Endothelial cell of umbilical vein (primary cell): ENCODE measurements around the gene CAMK2N1. TPM values are rescaled to one million over a fixed set of nuclear protein-coding genes. Genes with fewer than 3 reads are reported as not detected.

Experiments used
- BruUV-seq: library from RNA; stranded (reverse); fragments of 400-500 nt; replicated peaks from 2 replicates; lab custom pipeline; 2021; lab: Mats Ljungman, UMichigan
- CTCF ChIA-PET: fragments of 300-600, 350-600 bp; sonication (Branson Sonifier 250); formaldehyde crosslinking; loops from one replicate; lab custom pipeline; 2021; ENCODE audit warnings: antibody characterized with exemption, inconsistent platforms; lab: Charles Lee
- POLR2A ChIA-PET: fragments of 300-600, 350-600 bp; sonication (Branson Sonifier 250); formaldehyde crosslinking; loops from one replicate; lab custom pipeline; 2021; ENCODE audit warnings: antibody characterized with exemption, inconsistent platforms; lab: Charles Lee
- DNase-seq: peaks from one replicate; pipeline ENCODE4 v3.0.0-alpha.2; 2011; ENCODE audit warnings: low read depth, low spot score
- FAIRE-seq: peaks from 2 replicates; lab custom pipeline; 2011; peaks lifted over from hg19 to GRCh38; lab: Jason Lieb, UNC
- H2AFZ ChIP-seq: 2 replicates; pipeline ENCODE4 v1.6.0; 2012; ENCODE audit warnings: low read depth, low read length, control low read depth, inconsistent platforms
- H3K27ac ChIP-seq: 2 replicates; pipeline ENCODE4 v1.5.1; 2011; ENCODE audit warnings: low read depth, mild to moderate bottlenecking, control low read depth, low read length, moderate library complexity; ENCODE audit not compliant: insufficient read depth
- H3K27me3 ChIP-seq, 2 experiments: 2 replicates each; pipeline versions ENCODE4 v1.6.0 to v1.6.1; 2011; ENCODE audit warnings: low read length in 2 of 2, mixed read lengths in 1 of 2; ENCODE audit not compliant: control insufficient read depth in 2 of 2, insufficient read depth in 2 of 2
- H3K36me3 ChIP-seq, 2 experiments: 2 replicates in 1 of 2; 3 replicates in 1 of 2; pipeline ENCODE4 v1.5.1; 2011; ENCODE audit warnings: low read length in 2 of 2, mild to moderate bottlenecking in 1 of 2, moderate library complexity in 1 of 2; ENCODE audit not compliant: control insufficient read depth in 2 of 2, insufficient read depth in 2 of 2; ENCODE audit errors: extremely low read depth in 1 of 2
- H3K4me1 ChIP-seq: 3 replicates; pipeline ENCODE4 v1.5.1; 2011; ENCODE audit warnings: mild to moderate bottlenecking, low read length; ENCODE audit not compliant: control insufficient read depth, insufficient read depth; ENCODE audit errors: extremely low read depth
- H3K4me2 ChIP-seq: 2 replicates; pipeline ENCODE4 v1.6.1; 2011; ENCODE audit warnings: low read length, control low read depth, mixed read lengths; ENCODE audit not compliant: insufficient read depth
- H3K4me3 ChIP-seq, 3 experiments: fragments of 200-600 bp in 1 of 3; sonication (generic), shearing (Covaris generic) in 1 of 3; replicated peaks in 1 of 3; 2 replicates each; pipeline ENCODE4 v1.5.1; 2011 to 2016; ENCODE audit warnings: control low read depth in 3 of 3, low read length in 3 of 3, mild to moderate bottlenecking in 2 of 3, inconsistent platforms in 1 of 3, low read depth in 1 of 3, moderate library complexity in 1 of 3; ENCODE audit not compliant: insufficient read depth in 1 of 3
- H3K79me2 ChIP-seq: 2 replicates; pipeline ENCODE4 v1.6.0; 2012; ENCODE audit warnings: low read length, inconsistent platforms; ENCODE audit not compliant: control insufficient read depth, insufficient read depth
- H3K9ac ChIP-seq: replicated peaks from 2 replicates; pipeline ENCODE3; 2011; ENCODE audit warnings: low read length, control low read depth; ENCODE audit not compliant: insufficient read depth; ENCODE audit errors: extremely low read depth
- H3K9me1 ChIP-seq: replicated peaks from 3 replicates; pipeline ENCODE4 v1.6.0; 2011; ENCODE audit warnings: mild to moderate bottlenecking, low read length; ENCODE audit not compliant: control insufficient read depth, insufficient read depth; ENCODE audit errors: extremely low read depth
- H3K9me3 ChIP-seq: replicated peaks from 2 replicates; pipeline ENCODE4 v1.5.1; 2012; ENCODE audit warnings: low read length, inconsistent platforms; ENCODE audit not compliant: control insufficient read depth, insufficient read depth
- H4K20me1 ChIP-seq: replicated peaks from 2 replicates; pipeline ENCODE3; 2011; ENCODE audit warnings: mild to moderate bottlenecking, low read length; ENCODE audit not compliant: control insufficient read depth, insufficient read depth; ENCODE audit errors: extremely low read depth
- CTCF ChIP-seq, 2 donors: IDR thresholded peaks; 1 replicate in 1 of 2; 2 replicates in 1 of 2; pipeline ENCODE4 v1.5.1; 2011; ENCODE audit warnings: low read length in 2 of 2, mild to moderate bottlenecking in 2 of 2, moderate library complexity in 2 of 2, control low read depth in 1 of 2, inconsistent platforms in 1 of 2, low read depth in 1 of 2; ENCODE audit not compliant: insufficient read depth in 1 of 2; ENCODE audit errors: extremely low read depth in 1 of 2
- EZH2 ChIP-seq: IDR thresholded peaks from 2 replicates; pipeline ENCODE4 v1.6.1; 2012; ENCODE audit warnings: borderline replicate concordance, low read depth, mild to moderate bottlenecking, moderate library complexity, low read length, inconsistent platforms; ENCODE audit not compliant: severe bottlenecking
- FOS ChIP-seq: IDR thresholded peaks from 2 replicates; pipeline ENCODE4 v1.6.1; 2011; ENCODE audit warnings: mild to moderate bottlenecking, low read length, moderate library complexity, borderline replicate concordance; ENCODE audit not compliant: insufficient read depth
- GATA2 ChIP-seq: IDR thresholded peaks from 2 replicates; pipeline ENCODE4 v1.7.0; 2011; ENCODE audit warnings: low read depth, mild to moderate bottlenecking, moderate library complexity, mixed read lengths, low read length; ENCODE audit not compliant: insufficient read length, insufficient read depth
- JUN ChIP-seq: IDR thresholded peaks from 2 replicates; pipeline ENCODE4 v1.6.1; 2011; ENCODE audit warnings: borderline replicate concordance, low read depth; ENCODE audit not compliant: insufficient read length, insufficient read depth
- MAX ChIP-seq: IDR thresholded peaks from 2 replicates; pipeline ENCODE4 v1.6.1; 2011; ENCODE audit not compliant: insufficient read depth, insufficient read length
- POLR2A ChIP-seq: IDR thresholded peaks from 2 replicates; pipeline ENCODE4 v1.6.1; 2012; ENCODE audit warnings: low read depth, mild to moderate bottlenecking, control low read depth, low read length
- POLR2AphosphoS5 ChIP-seq: IDR thresholded peaks from 2 replicates; pipeline ENCODE4 v1.6.1; 2012; ENCODE audit warnings: low read depth, mild to moderate bottlenecking, control low read depth, low read length, moderate library complexity; ENCODE audit not compliant: insufficient read depth
- dilution Hi-C: fragments of 300-500 bp; cut with MboI; formaldehyde crosslinking; loops from one replicate; pipeline ENCODE4 v1.15.0; 2019; ENCODE audit warnings: low sequenced_read_pairs; ENCODE audit not compliant: extremely low pct_ligation_motif_present
- intact Hi-C: fragments of 100-400 bp; cut with micrococcal nuclease; formaldehyde crosslinking; loops from one replicate; pipeline ENCODE4 v1.10.0; 2022
- polyA plus RNA-seq, 4 experiments: library from polyadenylated mRNA; depleted of rRNA in 3 of 4; stranded (reverse) in 3 of 4; unstranded in 1 of 4; fragments of >200 nt; gene quantifications; 2 replicates each; pipeline versions ENCODE4 v1.2.1 to v1.2.3, GENCODE V29; 2011 to 2012; ENCODE audit warnings: missing spikeins in 1 of 4
- total RNA-seq: library from RNA; stranded (reverse); gene quantifications from 2 replicates; pipeline ENCODE4 v1.2.3, GENCODE V29; 2021

The CAMK2N1 gene
- total and polyA plus RNA-seq, 2 donors (not counting 3 experiments of a cell fraction or from before 2014, with no cell fraction given) = 3.3 to 18.3 TPM

GRCh38 chr1:20470194-20470593, 15.8 kb downstream of the CAMK2N1 start:
- Histone ChIP-seq H3K9me1 (no peaks in the 10 kb centered on the region), H4K20me1 (no peaks in the 10 kb centered on the region), H3K79me2 (no peaks in the 10 kb centered on the region), H3K9me3 (no peaks in the 10 kb centered on the region), H3K9ac (no peak overlapping the region), H3K36me3 (no peaks in the 10 kb centered on the region), H3K4me1 (no peaks in the 10 kb centered on the region), H3K4me3 (no peak overlapping the region), H3K4me2 (no peak overlapping the region), H3K27me3 (peaks cover 0 to 2% of the 10 kb centered on the region in 2 experiments), H2AFZ (no peak overlapping the region), H3K27ac (no peak overlapping the region)
- peak; percentile 34 for DNase-seq
- dilution Hi-C loops (no loop called here), intact Hi-C loops (no loop called here)
- no peak for TF ChIP-seq FOS
- TF ChIP-seq POLR2AphosphoS5 = no peak
- no peak for TF ChIP-seq GATA2
- no peak for TF ChIP-seq JUN
- TF ChIP-seq POLR2A = no peak
- no peak for TF ChIP-seq EZH2
- no TSS peak for BruUV-seq
- CTCF ChIA-PET = interaction anchor here (0.9 to 4.4 kb wide), 3 partner anchors 13 to 108 kb away, joined by 3 to 30 read pairs (median 6); no protein-coding TSS in a partner anchor
- peak; percentile 62 for FAIRE-seq
- POLR2A ChIA-PET = no interaction called here

GRCh38 chr1:20469406-20470076, 16.5 kb downstream of the CAMK2N1 start:
- FAIRE-seq = no peak
- Histone ChIP-seq H3K79me2 (no peaks in the 10 kb centered on the region), H3K27me3 (peaks cover 0 to 2% of the 10 kb centered on the region in 2 experiments), H2AFZ (no peak overlapping the region), H3K9ac (no peak overlapping the region), H3K4me1 (no peaks in the 10 kb centered on the region), H3K27ac (no peak overlapping the region), H3K9me3 (no peaks in the 10 kb centered on the region), H3K4me2 (no peak overlapping the region), H3K4me3 (no peak overlapping the region), H3K36me3 (no peaks in the 10 kb centered on the region), H4K20me1 (no peaks in the 10 kb centered on the region), H3K9me1 (no peaks in the 10 kb centered on the region)
- ChIA-PET POLR2A (no interaction called here), CTCF (interaction anchor here (0.9 to 4.4 kb wide), 2 partner anchors 24 to 108 kb away, joined by 3 to 30 read pairs; no protein-coding TSS in a partner anchor)
- no peak for TF ChIP-seq JUN
- TF ChIP-seq CTCF (IDR thresholded peaks at IDR 0.05; ENCODE audit: extremely low read depth in 1 of 2, insufficient read depth in 1 of 2, low read depth in 1 of 2, low read length in 2 of 2) = peak in 1 of 2 donors; percentile 10
- no peak for TF ChIP-seq EZH2
- no peak for TF ChIP-seq MAX
- DNase-seq = no peak
- no TSS peak for BruUV-seq
- dilution Hi-C loops (no loop called here), intact Hi-C loops (loop anchor here (1.0 kb wide), 1 partner anchor 24 kb away; no protein-coding TSS in a partner anchor)
